HT1080 (cell line): Measurements from ENCODE around the gene AMER2. TPM values are rescaled to one million over a fixed set of nuclear protein-coding genes. Genes with fewer than 3 reads are reported as not detected.

ENCODE experiments used
- DNase-seq: peaks from one replicate; pipeline ENCODE4 v3.0.0-alpha.2; 2015; ENCODE audit warnings: low read depth
- polyA plus RNA-seq, 2 experiments: library from polyadenylated mRNA; depleted of rRNA; stranded (reverse); fragments of >200 nt; gene quantifications; 2 replicates each; pipeline ENCODE4 v1.2.3, GENCODE V29; 2015
- total RNA-seq: library from RNA; depleted of rRNA; stranded (reverse); fragments of >200 nt; shearing (Covaris generic); gene quantifications from 2 replicates; pipeline ENCODE4 v1.2.3, GENCODE V29; 2014; rRNA removed

The AMER2 gene
- not detected in 2 replicates for total RNA-seq
- polyA plus RNA-seq (2015; cell fraction: cytosol; rRNA removed), result not detected in 2 replicates
- polyA plus RNA-seq (2015; cell fraction: nucleus; rRNA removed), result not detected in 2 replicates

DNA sequence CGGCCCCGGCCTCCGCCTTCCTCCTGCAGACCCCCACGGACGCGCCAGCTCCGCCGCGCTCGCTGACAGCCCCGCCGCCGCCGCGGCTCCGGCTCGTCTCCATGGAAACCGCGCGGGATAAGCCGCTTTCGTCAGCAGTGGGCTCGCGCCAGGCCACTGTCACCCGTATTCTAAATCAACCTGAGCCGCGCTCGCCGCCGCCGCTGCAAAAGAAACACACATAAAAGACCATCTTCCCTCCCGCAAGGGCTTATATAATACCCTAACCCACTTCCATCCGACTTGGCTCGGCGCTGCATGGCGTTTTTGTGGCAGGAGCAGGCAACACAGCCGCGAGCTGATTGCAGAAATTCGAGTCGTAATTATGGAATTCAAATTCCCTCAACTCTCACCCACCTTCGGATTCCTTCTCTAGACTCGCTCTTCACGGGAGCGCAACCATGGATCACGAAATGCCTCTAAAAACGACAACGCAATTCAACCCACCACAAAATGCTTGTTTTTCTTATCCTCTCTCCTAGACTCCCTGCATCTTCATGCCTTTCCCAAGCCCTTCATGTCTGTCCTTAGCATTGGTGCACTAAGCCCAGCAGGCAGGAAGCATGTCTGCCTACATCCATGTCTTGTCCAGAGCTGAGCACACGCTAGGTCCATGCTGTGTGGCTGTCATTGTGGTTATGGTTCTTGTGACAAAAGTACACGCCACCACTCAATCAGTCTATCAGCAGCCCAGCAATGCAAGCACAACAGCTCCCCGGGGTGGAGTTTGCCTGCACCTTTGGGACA is at the start of gene AMER2:
Gene AMER2, minus strand, starts transcription at position 772 of the 786 bp plus-strand sequence. Its CDS starts 669 bp downstream, at position 103.
- DNase-seq, result no peak

- DNase-seq, result no peak
These were observed 45.9 kb upstream of the AMER2 start for GRCh38 chr13:25218019-25218418.

GRCh38 chr13:25217023-25217885 is 45.2 kb upstream of the AMER2 start:
- DNase-seq, result peak; percentile 44

DNA sequence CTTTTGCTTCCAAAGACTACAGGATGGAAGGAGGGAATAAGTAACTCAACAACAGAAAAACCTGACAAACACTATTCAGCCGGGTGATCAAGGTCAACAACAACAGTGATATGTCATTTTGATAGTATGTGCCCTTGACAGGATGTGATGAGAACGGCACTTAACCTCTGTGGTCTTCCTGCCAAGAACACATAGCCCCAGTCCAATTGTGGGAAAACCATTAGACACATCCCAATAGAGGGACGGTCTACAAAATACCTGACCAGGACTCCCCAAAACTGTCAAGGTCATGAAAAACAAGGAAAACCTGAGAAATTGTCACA is 43.1 kb upstream of the AMER2 start:
- no peak for DNase-seq

GRCh38 chr13:25214491-25215252 is 42.6 kb upstream of the AMER2 start:
- DNase-seq, result peak; percentile 20

GRCh38 chr13:25213715-25214114 is 41.6 kb upstream of the AMER2 start:
- no peak for DNase-seq

- DNase-seq, result no peak
These were observed 38.9 kb upstream of the AMER2 start for GRCh38 chr13:25210842-25211569.

DNA sequence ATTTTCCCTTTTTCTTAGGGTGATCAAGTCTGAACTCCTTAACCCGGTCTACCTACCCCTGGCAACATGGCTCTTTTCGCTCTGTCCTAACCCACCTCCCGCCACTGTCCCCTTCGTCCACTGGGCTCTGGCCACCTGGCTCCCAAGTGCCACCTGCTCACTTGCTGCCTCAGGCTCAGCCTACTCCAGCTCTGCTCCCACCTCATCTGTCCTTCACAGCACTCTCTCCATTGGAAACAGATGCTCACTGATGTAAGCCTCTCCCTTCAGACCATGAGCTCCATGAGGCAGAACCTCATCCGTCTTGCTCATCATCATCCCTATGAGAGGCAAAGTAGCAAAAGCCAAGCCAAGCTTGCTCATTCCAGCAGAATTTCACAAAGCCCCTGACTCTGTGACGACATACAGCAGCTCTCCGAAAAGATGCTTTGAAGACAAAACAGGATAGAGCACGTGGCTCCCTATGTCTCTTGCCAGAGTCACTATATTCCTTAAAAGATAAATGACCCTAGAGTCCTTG is 35.3 kb upstream of the AMER2 start:
- DNase-seq, result no peak

DNA sequence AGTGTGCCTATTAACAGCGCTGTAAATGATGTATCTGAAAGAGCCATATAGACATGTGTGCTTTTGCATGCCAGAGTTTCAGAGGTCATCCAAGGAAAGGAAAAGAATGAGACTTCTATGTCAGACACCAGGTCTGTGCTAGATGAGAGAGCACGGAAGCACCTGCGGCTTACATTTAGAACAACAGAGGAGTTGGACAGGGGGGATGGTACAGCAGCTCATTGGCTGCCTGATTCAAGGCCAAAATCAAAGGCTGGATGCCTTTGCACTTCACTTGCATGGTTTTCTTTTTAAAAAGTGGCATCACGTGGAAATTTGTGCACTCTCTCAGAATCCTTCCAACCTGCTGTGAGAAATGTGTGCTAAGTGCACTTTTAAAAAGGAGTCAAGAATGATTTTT is 32.8 kb upstream of the AMER2 start:
- no peak for DNase-seq

DNA sequence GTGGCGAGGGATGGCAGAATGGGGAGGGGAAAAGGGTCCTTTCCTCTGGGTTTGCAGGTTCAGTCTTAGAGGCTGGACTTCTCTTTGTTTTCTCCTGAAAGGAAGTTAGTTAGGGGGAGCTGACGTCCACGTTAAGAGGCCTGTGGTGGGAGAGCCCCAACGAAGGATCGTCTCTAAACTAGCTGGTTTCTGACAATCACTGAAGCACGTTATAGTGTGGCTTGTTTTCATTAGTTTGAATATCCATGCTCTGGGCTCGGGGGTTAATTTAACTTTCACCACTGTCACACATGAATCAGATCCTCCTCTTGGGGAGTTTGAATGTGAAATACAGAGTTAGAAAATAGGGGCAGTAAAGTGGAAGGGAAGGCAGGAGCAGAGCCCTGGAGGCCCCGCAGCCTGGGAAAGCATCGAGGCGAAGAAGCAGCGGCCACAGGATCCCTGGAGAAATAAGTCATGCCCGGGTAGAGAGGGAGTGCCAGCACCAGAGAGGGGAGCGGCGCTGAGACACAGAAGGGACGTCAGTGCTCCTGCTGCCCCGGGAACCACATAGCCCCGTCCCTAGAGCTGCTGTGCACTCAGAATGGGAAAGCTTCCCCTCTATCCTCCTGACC is 31.1 kb upstream of the AMER2 start:
- no peak for DNase-seq

- DNase-seq, result no peak
These were observed 28.7 kb upstream of the AMER2 start for GRCh38 chr13:25200783-25201182.

GRCh38 chr13:25198647-25199046 is 26.6 kb upstream of the AMER2 start:
- no peak for DNase-seq

- no peak for DNase-seq
These were observed 24.9 kb upstream of the AMER2 start for GRCh38 chr13:25196971-25197370.

- no peak for DNase-seq
These were observed 20.8 kb upstream of the AMER2 start for GRCh38 chr13:25192936-25193335.

DNA sequence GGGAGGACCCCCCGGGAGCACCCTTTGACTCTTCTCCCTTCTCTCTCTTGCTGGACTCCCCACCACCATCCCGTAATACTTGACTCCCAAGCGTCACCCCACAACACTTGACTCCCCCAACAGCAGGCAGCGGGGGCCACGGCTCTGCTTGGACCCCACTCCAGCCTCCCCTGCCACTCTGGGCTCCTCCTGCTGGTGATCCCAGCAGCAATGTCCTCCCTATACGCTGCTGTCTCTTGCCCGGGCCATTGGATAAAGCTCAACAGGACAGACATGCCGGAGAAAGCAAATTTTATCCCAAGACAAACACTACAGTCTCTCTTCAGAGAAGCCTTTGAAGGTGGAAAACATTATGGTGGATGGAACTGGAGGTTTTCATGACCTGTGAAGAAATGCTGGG is 20.4 kb upstream of the AMER2 start:
- no peak for DNase-seq

GRCh38 chr13:25192052-25192451 is 20.0 kb upstream of the AMER2 start:
- no peak for DNase-seq

DNA sequence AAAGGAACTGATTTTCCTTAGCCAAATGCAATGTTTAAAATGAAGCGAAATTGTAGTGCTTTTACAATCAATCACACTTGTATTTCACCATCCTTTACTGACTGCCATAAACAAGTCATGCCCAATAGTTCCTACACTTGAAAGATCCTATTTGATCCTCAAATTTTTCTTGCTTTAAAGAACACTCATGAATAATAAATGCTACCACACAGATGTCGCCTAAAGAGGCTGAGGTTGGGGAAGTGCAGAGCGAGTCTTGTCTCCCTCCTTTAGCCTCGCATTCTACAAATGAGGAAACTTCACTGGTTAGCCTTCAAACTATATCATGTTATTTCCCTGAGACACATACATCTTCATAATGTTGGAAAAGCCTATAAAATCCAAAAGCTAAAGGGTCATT is 18.7 kb upstream of the AMER2 start:
- no peak for DNase-seq

DNA sequence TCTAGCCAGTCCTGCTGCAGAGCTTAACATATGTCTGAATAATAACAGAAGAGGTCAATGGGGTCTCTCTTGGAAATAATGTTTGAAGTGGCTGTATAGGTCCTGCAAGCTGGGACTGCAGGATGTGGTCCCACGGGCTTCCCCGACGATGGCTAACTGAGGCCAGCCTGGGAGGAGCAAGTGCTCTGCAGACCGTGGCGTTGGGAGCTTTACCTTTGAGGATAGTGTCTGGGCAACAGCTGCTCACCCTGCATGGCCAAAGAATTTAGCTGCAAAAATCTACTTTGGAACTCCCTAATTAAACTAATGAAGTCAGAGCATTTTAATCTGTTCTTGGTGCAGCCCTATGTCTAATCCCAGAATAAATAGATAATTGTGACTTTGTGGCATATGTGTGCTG is 18.2 kb upstream of the AMER2 start:
- no peak for DNase-seq

GRCh38 chr13:25187596-25187995 is 15.5 kb upstream of the AMER2 start:
- DNase-seq, result no peak

- DNase-seq, result no peak
These were observed 14.1 kb upstream of the AMER2 start for GRCh38 chr13:25186187-25186586.
